Measurements from ENCODE around the gene NUP210L.
"Not testable (repeated sequence)": the region's sequence is repeated elsewhere in the genome, so short reads cannot be mapped to it uniquely, and the experiment has no call there.

NUP210L gene

DNA sequence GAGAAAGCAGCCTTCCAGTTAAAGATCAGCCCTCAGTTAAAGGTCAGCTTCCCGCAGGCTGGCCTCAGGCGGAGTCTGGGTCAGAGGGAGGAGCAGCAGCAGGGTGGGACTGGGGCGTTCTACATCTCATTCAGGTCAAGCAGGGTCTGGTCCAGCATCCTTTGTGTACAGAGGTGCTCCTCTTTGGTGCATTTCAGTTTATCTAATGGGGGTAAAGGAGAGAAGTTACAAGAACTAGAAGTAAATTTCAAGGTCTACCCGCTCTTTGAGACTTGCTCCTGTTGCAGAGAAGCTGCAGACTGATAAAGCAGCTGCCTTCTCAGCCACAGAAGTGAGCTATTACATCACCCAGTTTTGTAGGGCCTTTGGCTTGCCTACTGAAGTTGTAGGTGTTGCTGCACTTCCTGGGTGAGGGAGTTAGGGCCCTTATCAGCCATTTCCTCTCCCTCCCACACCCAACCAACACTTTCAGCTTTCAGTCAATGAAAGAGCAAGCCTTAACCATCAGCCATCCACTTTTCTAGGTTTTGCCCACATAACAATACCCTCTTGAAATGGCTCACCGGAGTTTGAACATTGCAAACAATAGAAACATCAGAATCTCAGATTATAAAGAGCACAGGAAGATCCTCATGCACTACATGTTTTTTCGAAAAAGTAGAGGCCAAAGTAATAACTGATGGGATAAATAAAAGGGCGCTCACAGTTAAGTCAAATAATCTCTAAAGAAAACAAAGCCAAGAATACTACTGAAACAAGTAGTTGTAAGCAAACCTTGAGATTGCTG is 2.8 kb upstream of the NUP210L start:
- DNase-seq (ENCODE audit: low read depth) = no peak
- TF ChIP-seq, protein P1, sequence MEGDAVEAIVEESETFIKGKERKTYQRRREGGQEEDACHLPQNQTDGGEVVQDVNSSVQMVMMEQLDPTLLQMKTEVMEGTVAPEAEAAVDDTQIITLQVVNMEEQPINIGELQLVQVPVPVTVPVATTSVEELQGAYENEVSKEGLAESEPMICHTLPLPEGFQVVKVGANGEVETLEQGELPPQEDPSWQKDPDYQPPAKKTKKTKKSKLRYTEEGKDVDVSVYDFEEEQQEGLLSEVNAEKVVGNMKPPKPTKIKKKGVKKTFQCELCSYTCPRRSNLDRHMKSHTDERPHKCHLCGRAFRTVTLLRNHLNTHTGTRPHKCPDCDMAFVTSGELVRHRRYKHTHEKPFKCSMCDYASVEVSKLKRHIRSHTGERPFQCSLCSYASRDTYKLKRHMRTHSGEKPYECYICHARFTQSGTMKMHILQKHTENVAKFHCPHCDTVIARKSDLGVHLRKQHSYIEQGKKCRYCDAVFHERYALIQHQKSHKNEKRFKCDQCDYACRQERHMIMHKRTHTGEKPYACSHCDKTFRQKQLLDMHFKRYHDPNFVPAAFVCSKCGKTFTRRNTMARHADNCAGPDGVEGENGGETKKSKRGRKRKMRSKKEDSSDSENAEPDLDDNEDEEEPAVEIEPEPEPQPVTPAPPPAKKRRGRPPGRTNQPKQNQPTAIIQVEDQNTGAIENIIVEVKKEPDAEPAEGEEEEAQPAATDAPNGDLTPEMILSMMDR (IDR thresholded peaks at IDR 0.05; ENCODE audit: control insufficient read depth, insufficient read depth, low read depth, low read length, missing control alignments) = no peak

DNA sequence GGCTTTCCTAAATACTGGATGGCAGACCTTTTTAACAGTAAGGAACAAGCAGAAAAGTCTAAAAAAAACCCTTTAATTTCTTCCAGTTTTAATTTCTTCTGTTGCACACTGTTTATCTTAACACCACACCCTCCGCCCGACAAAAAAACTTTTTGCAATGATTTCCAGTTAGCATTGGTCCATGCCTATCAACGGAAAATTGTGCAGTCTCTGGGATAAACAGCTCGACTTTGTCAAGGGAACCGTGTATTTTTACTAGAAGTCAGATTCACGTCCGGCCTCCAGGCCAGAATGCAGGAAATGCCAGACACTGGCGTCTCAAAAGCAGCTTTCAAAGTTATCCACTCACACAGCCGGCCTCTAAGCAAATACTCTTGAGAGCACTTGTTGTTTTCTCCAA is 378 bp upstream of the NUP210L start:
- TF ChIP-seq, protein P1 (IDR thresholded peaks at IDR 0.05; ENCODE audit: control insufficient read depth, insufficient read depth, low read depth, low read length, missing control alignments) = no peak
- no peak for DNase-seq (ENCODE audit: low read depth)
- H3K4me3 ChIP-seq (ENCODE audit: control insufficient read depth, low read depth, low read length) = no peak overlapping the region

More for the DNA sequence above, 2.8 kb upstream of the NUP210L start:
- H3K4me3 ChIP-seq (ENCODE audit: control insufficient read depth, low read depth, low read length) = no peak overlapping the region

DNA sequence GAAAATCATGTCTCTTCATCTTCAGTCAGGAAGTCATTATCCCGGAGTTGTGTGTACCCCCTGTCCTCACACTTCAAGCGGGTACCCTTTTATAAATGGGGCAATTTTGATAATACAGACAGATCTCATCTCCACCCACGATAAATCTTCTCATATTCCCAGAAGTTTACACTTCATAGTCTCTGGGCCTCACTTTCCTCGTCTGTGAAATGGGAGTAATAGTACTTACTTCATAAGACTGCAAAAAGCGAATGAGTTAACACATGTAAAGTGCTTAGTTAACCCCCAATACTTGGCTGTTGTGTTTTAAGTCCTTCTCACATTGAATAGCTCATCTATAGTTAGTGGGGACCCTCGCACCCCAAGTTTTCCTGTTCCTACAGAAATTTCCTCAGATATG is 820 bp downstream of the NUP210L start:
- no peak for DNase-seq (ENCODE audit: low read depth)
- TF ChIP-seq, protein P1 (IDR thresholded peaks at IDR 0.05; ENCODE audit: control insufficient read depth, insufficient read depth, low read depth, low read length, missing control alignments) = no peak
- H3K4me3 ChIP-seq (ENCODE audit: control insufficient read depth, low read depth, low read length) = no peak overlapping the region

DNA sequence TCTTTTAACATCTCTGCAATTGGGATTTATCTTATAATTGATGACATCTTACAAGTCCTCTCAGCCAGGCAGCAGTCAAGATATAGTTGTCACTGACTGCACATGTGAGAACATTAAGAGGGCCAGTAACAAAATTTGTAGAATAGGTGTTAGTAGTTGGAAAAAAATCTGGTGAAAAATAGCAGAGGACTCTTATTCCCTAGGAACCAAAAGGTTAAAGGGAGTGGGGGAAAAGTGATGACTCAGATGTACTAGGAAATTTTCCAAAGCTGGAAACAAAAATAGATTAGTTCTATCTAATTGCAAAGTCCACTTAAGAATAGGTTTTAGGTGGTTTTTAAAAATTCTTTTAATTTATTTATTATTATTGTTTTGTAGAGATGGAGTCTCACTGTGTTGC is 3.6 kb downstream of the NUP210L start:
- TF ChIP-seq, protein P1 (IDR thresholded peaks at IDR 0.05; ENCODE audit: control insufficient read depth, insufficient read depth, low read depth, low read length, missing control alignments) = no peak
- H3K4me3 ChIP-seq (ENCODE audit: control insufficient read depth, low read depth, low read length) = no peak overlapping the region
- no peak for DNase-seq (ENCODE audit: low read depth)

DNA sequence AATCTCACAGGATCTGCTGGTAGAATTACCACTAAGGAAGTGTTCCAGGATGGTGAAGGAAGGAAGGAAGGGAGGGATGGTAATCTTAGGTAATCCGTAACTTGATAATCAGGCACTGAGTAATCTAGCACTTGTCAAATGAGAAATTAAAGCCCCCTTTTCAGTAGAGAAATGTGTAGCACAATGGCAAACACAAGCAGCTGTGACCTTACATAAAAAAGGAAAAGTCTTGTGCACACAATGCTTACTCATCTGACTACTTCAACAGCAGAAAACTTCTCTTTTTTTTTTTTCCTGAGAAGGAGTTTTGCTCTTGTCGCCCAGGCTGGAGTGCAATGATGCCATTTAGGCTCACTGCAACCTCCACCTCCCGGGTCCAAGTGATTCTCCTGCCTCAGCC is 6.1 kb downstream of the NUP210L start:
- DNase-seq (ENCODE audit: low read depth) = no peak
- H3K4me3 ChIP-seq (ENCODE audit: control insufficient read depth, low read depth, low read length) = no peak overlapping the region
- TF ChIP-seq, protein P1 (IDR thresholded peaks at IDR 0.05; ENCODE audit: control insufficient read depth, insufficient read depth, low read depth, low read length, missing control alignments) = no peak

DNA sequence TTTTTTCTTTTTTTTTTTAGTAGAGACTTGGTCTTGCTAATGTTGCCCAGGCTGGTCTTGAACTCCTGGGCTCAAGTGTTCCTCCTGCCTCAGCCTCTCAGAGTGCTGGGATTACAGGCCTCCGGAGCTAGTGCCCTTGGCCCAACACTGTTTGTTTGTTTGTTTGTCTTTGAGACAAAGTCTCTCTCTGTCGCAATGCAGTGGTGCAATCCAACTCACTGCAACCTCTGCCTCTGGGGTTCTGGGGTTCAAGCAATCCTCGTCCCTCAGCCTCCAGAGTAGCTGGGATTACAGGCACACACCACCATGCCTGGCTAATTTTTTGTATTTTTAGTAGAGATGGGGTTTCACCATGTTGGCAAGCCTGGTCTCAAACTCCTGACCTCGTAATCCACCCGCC is 7.4 kb downstream of the NUP210L start:
- not testable (repeated sequence) for H3K4me3 ChIP-seq (ENCODE audit: control insufficient read depth, low read depth, low read length); DNase-seq (ENCODE audit: low read depth)

DNA sequence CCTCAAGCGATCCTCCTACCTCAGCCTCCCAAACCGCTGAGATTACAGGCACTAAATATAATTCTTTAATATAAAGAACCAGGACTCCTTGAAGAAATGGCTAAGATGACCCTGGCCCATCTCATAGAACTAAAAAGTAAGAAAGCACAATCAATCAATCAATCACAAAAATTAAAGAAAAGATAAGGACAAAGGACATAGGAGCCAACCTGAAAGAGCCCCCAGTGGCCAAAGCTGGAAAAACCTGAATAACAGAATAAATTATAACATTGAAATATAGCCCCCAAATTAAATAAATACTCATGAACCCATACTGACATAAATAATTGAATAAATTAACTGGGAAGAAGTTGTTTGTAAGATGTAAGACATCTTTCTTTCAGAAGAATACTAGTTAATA is 8.9 kb downstream of the NUP210L start:
- no peak overlapping the region for H3K4me3 ChIP-seq (ENCODE audit: control insufficient read depth, low read depth, low read length)
- DNase-seq (ENCODE audit: low read depth) = no peak
- TF ChIP-seq, protein P1 (IDR thresholded peaks at IDR 0.05; ENCODE audit: control insufficient read depth, insufficient read depth, low read depth, low read length, missing control alignments) = peak; percentile 42

All from AG09309 (cell line).